T-helper 2 cell treated with Interferon-gamma antibody and Interleukin-4, amounts not matched to agents 5 μg/mL and 100 μg/mL, for 36 hours (primary cell): ENCODE results near the gene LHX4.
"Not testable (repeated sequence)": the region's sequence is repeated elsewhere in the genome, so short reads cannot be mapped to it uniquely, and the experiment has no call there.

Experiments
- DNase-seq: peaks from one replicate; pipeline ENCODE4 v3.0.0; 2021; ENCODE audit warnings: low spot score
- H3K27ac Mint-ChIP-seq: one replicate; pipeline ENCODE4 v1.8.0; 2021; ENCODE audit warnings: mild to moderate bottlenecking, mixed read lengths
- H3K27me3 Mint-ChIP-seq: one replicate; pipeline ENCODE4 v1.8.0; 2021; ENCODE audit warnings: low read depth, mixed read lengths
- H3K36me3 Mint-ChIP-seq: one replicate; pipeline ENCODE4 v1.8.0; 2021; ENCODE audit warnings: low read depth, mixed read lengths
- H3K4me1 Mint-ChIP-seq: one replicate; pipeline ENCODE4 v1.8.0; 2021; ENCODE audit warnings: low read depth, mixed read lengths
- H3K4me3 Mint-ChIP-seq: one replicate; pipeline ENCODE4 v1.8.0; 2022; ENCODE audit warnings: mild to moderate bottlenecking, moderate library complexity, mixed read lengths
- H3K9me3 Mint-ChIP-seq: one replicate; pipeline ENCODE4 v1.8.0; 2021; ENCODE audit warnings: mixed read lengths

The LHX4 gene

GRCh38 chr1:180192172-180192571, 37.9 kb upstream of the LHX4 start:
- no peaks in the 10 kb centered on the region for H3K9me3 Mint-ChIP-seq
- H3K4me1 Mint-ChIP-seq, result peaks cover 6% of the 10 kb centered on the region
- H3K4me3 Mint-ChIP-seq, result no peak overlapping the region
- no peaks in the 10 kb centered on the region for H3K27me3 Mint-ChIP-seq
- no peaks in the 10 kb centered on the region for H3K36me3 Mint-ChIP-seq
- no peak for DNase-seq
- peak overlapping the region; percentile 29 for H3K27ac Mint-ChIP-seq

DNA sequence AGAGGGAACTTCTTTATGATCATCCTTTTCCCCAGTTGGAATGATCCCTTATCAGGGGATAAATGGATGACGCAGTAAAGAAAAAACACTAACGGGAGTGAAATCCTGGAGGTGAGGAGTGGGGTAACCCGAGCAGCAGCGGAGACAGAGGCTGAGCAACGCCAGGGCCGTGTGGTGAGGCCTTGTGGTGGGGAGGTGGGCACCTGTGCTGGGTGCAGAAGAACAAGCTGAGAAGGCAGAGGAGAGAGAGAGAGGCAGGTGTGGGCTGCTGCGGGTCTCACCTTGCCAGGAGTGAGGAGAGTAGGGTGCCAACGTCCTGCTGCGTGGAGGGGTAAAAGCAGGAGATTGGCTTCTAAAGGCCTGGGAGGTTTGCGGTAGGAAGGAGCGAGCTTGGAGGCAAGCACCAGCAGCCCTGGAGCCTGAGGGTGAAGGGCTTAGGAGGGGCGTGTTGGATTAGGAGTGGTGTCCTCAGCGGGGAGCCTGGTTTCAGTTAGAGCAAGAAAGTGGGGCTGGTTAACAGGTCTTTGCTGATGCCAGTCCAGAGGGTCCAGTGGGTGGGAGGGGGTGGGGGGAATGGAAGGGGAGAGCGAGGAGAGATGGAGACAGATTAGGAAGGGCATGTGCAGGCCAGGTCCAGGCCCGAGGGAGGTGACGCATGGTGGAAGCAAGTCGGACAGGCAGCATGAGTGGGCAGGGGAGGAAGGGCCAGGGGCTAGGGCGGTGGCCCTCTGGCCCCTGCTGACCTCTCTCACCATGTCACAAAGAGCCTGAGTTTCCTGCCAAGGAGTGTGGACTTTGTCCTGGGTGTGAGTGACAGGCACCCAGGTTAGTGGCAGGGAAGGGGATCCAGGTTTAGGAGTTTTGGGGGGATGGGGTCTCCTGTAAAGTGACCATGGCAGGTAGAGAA, 36.7 kb upstream of the LHX4 start:
- Mint-ChIP-seq H3K4me3 (no peak overlapping the region), H3K36me3 (no peaks in the 10 kb centered on the region), H3K9me3 (no peaks in the 10 kb centered on the region), H3K27me3 (no peaks in the 10 kb centered on the region), H3K4me1 (peaks cover 6% of the 10 kb centered on the region), H3K27ac (no peak overlapping the region)
- DNase-seq, result no peak

DNA sequence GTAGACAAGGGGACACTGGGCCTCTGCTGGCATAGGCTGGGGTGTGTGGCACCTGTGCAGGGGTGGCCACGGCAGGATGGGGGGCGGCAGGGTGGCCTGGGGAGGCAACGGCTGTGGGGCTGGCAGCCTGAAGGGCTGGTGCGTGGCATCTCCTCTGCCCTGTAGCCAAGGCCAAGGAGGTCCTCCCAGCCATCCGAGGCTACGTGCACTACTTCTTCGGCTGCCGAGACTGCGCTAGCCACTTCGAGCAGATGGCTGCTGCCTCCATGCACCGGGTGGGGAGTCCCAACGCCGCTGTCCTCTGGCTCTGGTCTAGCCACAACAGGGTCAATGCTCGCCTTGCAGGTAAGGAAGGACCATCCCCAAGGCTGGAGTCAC, 36.0 kb upstream of the LHX4 start:
- no peak overlapping the region for H3K27ac Mint-ChIP-seq
- DNase-seq, result no peak
- H3K4me3 Mint-ChIP-seq, result no peak overlapping the region
- no peaks in the 10 kb centered on the region for H3K27me3 Mint-ChIP-seq
- H3K36me3 Mint-ChIP-seq, result no peaks in the 10 kb centered on the region
- peaks cover 6% of the 10 kb centered on the region for H3K4me1 Mint-ChIP-seq
- H3K9me3 Mint-ChIP-seq, result no peaks in the 10 kb centered on the region

DNA sequence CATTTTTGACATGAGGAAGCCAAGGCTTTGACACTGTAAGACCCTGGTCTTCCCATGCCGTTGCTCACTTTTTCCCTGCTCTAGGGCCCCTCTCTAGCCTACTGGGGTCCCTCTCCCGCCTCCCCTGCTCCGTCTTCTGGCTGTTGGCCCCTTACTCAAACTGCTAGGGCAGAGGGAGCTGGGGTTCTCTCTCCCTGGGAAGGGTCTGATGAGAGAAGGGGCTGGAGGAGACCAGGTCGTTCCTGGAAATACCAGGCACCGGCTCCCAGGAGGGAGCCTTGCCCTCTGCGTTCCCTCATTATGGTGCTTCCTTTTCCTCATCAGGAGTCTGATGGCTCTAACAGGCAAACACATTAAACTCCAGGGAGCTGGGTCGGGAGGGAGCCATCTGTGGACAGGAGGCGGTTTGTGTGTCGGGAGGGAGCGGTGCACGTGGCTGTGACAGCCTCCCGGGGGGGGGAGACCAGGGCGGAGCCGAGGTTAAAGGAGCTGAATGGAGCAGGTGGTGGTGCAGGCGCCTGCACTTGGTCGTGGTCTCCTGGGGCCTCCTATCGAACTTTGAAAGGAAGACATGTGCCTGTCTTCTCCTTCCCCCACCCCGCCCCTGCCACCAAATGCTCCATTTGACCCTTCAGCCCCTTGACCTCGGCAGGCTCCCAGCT, 35.4 kb upstream of the LHX4 start:
- H3K9me3 Mint-ChIP-seq, result no peaks in the 10 kb centered on the region
- H3K4me1 Mint-ChIP-seq, result peaks cover 6% of the 10 kb centered on the region
- no peaks in the 10 kb centered on the region for H3K36me3 Mint-ChIP-seq
- no peak overlapping the region for H3K4me3 Mint-ChIP-seq
- H3K27ac Mint-ChIP-seq, result no peak overlapping the region
- no peak for DNase-seq
- no peaks in the 10 kb centered on the region for H3K27me3 Mint-ChIP-seq

GRCh38 chr1:180195401-180195800, 34.7 kb upstream of the LHX4 start:
- Mint-ChIP-seq H3K36me3 (no peaks in the 10 kb centered on the region), H3K9me3 (no peaks in the 10 kb centered on the region), H3K27ac (no peak overlapping the region), H3K27me3 (no peaks in the 10 kb centered on the region), H3K4me3 (no peak overlapping the region), H3K4me1 (peaks cover 6% of the 10 kb centered on the region)
- DNase-seq, result no peak

- Mint-ChIP-seq H3K36me3 (no peaks in the 10 kb centered on the region), H3K27ac (no peak overlapping the region), H3K4me1 (peaks cover 6% of the 10 kb centered on the region), H3K27me3 (no peaks in the 10 kb centered on the region), H3K4me3 (no peak overlapping the region), H3K9me3 (no peaks in the 10 kb centered on the region)
- DNase-seq, result no peak
These were observed 34.1 kb upstream of the LHX4 start for GRCh38 chr1:180195916-180196315.

- Mint-ChIP-seq H3K9me3 (no peaks in the 10 kb centered on the region), H3K4me1 (peaks cover 4% of the 10 kb centered on the region), H3K4me3 (no peak overlapping the region), H3K27me3 (no peaks in the 10 kb centered on the region), H3K36me3 (no peaks in the 10 kb centered on the region), H3K27ac (no peak overlapping the region)
- no peak for DNase-seq
These were observed 33.5 kb upstream of the LHX4 start for GRCh38 chr1:180196436-180197003.

GRCh38 chr1:180197231-180197630, 32.8 kb upstream of the LHX4 start:
- no peaks in the 10 kb centered on the region for H3K9me3 Mint-ChIP-seq
- H3K4me3 Mint-ChIP-seq, result no peak overlapping the region
- no peak for DNase-seq
- no peak overlapping the region for H3K27ac Mint-ChIP-seq
- no peaks in the 10 kb centered on the region for H3K27me3 Mint-ChIP-seq
- H3K36me3 Mint-ChIP-seq, result no peaks in the 10 kb centered on the region
- H3K4me1 Mint-ChIP-seq, result peaks cover 1% of the 10 kb centered on the region

- DNase-seq, result no peak
- Mint-ChIP-seq H3K36me3 (no peaks in the 10 kb centered on the region), H3K9me3 (no peaks in the 10 kb centered on the region), H3K4me1 (no peaks in the 10 kb centered on the region), H3K27ac (no peak overlapping the region), H3K4me3 (no peak overlapping the region), H3K27me3 (no peaks in the 10 kb centered on the region)
These were observed 31.9 kb upstream of the LHX4 start for GRCh38 chr1:180198196-180198595.

- Mint-ChIP-seq H3K36me3 (no peaks in the 10 kb centered on the region), H3K4me1 (no peaks in the 10 kb centered on the region), H3K27ac (no peak overlapping the region), H3K9me3 (no peaks in the 10 kb centered on the region), H3K27me3 (no peaks in the 10 kb centered on the region), H3K4me3 (no peak overlapping the region)
- no peak for DNase-seq
These were observed 31.5 kb upstream of the LHX4 start for GRCh38 chr1:180198611-180199010.

GRCh38 chr1:180199018-180199417, 31.0 kb upstream of the LHX4 start:
- Mint-ChIP-seq H3K9me3 (no peaks in the 10 kb centered on the region), H3K4me3 (no peak overlapping the region), H3K36me3 (no peaks in the 10 kb centered on the region), H3K4me1 (no peaks in the 10 kb centered on the region), H3K27ac (peak overlapping the region; percentile 45), H3K27me3 (no peaks in the 10 kb centered on the region)
- no peak for DNase-seq

- no peak for DNase-seq
- Mint-ChIP-seq H3K27ac (no peak overlapping the region), H3K4me1 (no peaks in the 10 kb centered on the region), H3K36me3 (no peaks in the 10 kb centered on the region), H3K27me3 (no peaks in the 10 kb centered on the region), H3K9me3 (no peaks in the 10 kb centered on the region), H3K4me3 (no peak overlapping the region)
These were observed 28.4 kb upstream of the LHX4 start for GRCh38 chr1:180201451-180202200.

DNA sequence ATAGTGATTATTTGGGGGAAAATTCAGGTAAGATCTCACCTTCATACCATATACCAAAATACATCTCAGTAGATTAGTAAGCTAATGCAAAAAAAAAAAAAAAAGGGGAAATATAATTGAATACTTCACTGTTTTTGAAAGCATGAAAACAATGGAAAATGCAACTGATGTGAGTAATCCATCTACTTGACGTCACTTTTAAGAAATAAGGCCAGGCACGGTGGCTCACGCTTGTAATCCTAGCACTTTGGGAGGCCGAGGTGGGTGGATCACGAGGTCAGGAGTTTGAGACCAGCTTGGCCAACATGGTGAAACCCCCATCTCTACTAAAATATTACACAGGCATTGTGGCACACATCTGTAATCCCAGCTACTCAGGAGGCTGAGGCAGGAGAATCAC, 27.5 kb upstream of the LHX4 start:
- H3K4me1 Mint-ChIP-seq, H3K4me3 Mint-ChIP-seq, H3K27me3 Mint-ChIP-seq, H3K9me3 Mint-ChIP-seq, H3K27ac Mint-ChIP-seq, H3K36me3 Mint-ChIP-seq, DNase-seq: not testable (repeated sequence)

DNA sequence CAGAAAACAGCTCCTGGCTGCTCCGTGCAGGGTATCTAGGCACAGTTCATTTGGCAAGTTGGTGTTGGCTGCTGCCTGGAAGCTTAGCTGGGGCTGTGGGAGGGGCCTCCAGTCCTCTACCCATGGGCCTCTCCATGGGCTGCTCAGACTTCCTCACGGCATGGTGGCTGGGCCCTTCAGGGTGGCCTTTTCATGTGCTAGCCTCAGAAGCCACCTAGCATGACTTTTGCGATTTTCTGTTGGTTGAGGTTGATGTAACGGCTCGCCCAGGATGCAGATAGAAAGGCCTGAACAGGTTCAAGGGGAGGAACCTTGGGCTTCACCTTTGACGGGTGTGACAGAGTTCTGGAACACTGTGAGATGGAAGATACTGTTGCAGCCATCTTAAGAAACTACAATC, 25.8 kb upstream of the LHX4 start:
- H3K4me1 Mint-ChIP-seq, result no peaks in the 10 kb centered on the region
- DNase-seq, result no peak
- peaks cover 6% of the 10 kb centered on the region for H3K27me3 Mint-ChIP-seq
- H3K36me3 Mint-ChIP-seq, result no peaks in the 10 kb centered on the region
- H3K27ac Mint-ChIP-seq, result no peak overlapping the region
- H3K4me3 Mint-ChIP-seq, result no peak overlapping the region
- no peaks in the 10 kb centered on the region for H3K9me3 Mint-ChIP-seq
